Measurements from ENCODE around the gene FAM53B.

DNA sequence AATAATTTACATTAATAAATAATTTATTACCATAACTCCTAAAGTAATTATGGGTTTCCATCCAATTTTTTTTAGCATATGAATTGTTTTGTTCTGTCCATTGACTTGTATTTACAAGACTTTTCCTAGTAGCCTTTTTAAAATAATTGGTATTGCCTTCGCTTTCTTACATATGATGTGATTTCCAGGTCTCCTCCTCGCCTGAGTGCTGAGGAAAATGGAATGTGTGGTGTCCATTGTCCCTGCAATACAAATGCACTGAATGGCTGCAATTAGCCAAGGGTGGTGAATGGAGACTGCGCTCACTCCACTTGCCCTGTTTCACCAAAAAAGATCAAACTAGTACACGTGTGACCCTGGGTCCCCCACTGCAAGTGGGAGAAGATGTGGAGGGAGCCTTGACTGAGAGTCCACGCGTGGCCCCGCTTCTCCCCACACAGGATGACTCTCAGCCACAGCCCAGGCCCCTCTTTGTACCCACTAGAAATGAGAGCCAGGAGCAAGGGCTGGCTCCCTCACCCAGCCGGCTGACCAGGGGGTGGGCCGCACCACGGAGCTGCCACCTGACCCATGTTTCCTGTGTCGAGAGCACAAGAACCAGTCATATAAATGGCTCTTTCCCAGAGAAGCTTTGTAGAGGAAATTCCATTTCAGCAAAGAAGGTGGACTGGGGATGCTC, 52.6 kb downstream of the FAM53B start:
- TF ChIP-seq POLR2A (IDR thresholded peaks at IDR 0.05) (no peak), EP300 (IDR thresholded peaks at IDR 0.05) (no peak)
- TF ChIP-seq, protein P1, sequence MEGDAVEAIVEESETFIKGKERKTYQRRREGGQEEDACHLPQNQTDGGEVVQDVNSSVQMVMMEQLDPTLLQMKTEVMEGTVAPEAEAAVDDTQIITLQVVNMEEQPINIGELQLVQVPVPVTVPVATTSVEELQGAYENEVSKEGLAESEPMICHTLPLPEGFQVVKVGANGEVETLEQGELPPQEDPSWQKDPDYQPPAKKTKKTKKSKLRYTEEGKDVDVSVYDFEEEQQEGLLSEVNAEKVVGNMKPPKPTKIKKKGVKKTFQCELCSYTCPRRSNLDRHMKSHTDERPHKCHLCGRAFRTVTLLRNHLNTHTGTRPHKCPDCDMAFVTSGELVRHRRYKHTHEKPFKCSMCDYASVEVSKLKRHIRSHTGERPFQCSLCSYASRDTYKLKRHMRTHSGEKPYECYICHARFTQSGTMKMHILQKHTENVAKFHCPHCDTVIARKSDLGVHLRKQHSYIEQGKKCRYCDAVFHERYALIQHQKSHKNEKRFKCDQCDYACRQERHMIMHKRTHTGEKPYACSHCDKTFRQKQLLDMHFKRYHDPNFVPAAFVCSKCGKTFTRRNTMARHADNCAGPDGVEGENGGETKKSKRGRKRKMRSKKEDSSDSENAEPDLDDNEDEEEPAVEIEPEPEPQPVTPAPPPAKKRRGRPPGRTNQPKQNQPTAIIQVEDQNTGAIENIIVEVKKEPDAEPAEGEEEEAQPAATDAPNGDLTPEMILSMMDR (IDR thresholded peaks at IDR 0.05) = no peak
